ENCODE results near the gene SHD.
"Not testable (repeated sequence)": the region's sequence is repeated elsewhere in the genome, so short reads cannot be mapped to it uniquely, and the experiment has no call there.

GRCh38 chr19:4237510-4237909 lies 41.6 kb upstream of the SHD start:
- not testable (repeated sequence) for TF ChIP-seq POLR2A, POLR2AphosphoS5 (IDR thresholded peaks at IDR 0.05; ENCODE audit: low read depth, low read length)
